Measurements from ENCODE around the gene NCF4. TPM values are rescaled to one million over a fixed set of nuclear protein-coding genes. Genes with fewer than 3 reads are reported as not detected.

Gene NCF4
- total and polyA plus RNA-seq, 3 donors from 2014 or later, result 2.7 to 7.1 (median 6.8) TPM

DNA sequence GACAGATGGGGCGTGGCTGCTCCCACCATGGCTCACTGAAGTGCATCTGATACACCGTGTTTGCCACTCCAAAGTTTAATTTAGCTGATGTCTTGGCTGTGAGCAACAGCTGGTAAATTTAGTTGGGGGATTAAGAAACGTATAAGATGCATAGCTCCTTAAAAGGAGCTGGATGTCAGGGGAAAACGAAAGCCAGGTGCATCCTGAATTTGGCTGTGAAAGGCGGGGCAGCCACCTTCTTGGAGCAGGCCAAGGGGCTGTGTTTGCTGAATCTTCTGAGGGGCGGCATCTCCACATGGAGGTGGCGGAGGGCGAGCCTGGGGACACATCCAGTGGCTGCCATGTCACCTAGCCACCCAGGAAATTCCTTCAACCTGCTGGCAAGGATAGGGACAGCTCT lies 20.7 kb upstream of the NCF4 start:
- TF ChIP-seq, protein P1, sequence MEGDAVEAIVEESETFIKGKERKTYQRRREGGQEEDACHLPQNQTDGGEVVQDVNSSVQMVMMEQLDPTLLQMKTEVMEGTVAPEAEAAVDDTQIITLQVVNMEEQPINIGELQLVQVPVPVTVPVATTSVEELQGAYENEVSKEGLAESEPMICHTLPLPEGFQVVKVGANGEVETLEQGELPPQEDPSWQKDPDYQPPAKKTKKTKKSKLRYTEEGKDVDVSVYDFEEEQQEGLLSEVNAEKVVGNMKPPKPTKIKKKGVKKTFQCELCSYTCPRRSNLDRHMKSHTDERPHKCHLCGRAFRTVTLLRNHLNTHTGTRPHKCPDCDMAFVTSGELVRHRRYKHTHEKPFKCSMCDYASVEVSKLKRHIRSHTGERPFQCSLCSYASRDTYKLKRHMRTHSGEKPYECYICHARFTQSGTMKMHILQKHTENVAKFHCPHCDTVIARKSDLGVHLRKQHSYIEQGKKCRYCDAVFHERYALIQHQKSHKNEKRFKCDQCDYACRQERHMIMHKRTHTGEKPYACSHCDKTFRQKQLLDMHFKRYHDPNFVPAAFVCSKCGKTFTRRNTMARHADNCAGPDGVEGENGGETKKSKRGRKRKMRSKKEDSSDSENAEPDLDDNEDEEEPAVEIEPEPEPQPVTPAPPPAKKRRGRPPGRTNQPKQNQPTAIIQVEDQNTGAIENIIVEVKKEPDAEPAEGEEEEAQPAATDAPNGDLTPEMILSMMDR (IDR thresholded peaks at IDR 0.05), result no peak
- TF ChIP-seq POLR2A (IDR thresholded peaks at IDR 0.05), result no peak
- no peak overlapping the region for H3K27ac ChIP-seq
- no peaks in the 10 kb centered on the region for H3K4me1 ChIP-seq
- DNase-seq, result no peak
- intact Hi-C loops (cut with DNase I; ENCODE audit: low total_unique reads), result no loop called here
- H3K36me3 ChIP-seq (ENCODE audit: low read depth, missing control alignments), result no peaks in the 10 kb centered on the region
- 82 to 83% methylated on average over 8 of the region's 8 CpGs for WGBS, 2 donors
- no peaks in the 10 kb centered on the region for H3K9me3 ChIP-seq
- H3K4me3 ChIP-seq, result no peak overlapping the region
- no peaks in the 10 kb centered on the region for H3K27me3 ChIP-seq

DNA sequence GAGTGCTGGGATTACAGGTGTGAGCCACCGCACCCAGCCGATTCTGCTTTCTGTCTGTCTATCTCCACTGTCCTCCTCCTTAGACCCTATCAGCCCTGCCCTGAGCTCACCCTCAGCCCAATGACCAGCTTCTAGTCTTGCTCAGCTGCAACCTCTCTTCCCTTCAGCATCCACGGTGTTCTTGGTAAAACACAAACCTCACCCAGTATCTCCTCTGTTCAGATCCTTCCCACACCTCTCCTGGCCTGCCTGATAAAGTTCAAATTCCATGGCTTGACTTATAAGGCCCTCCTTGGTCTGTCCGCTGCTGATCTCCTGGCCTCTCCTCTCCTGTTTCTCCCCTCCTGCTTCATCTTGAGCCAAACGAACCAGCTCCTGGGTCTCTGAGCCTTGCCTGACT lies 14.5 kb upstream of the NCF4 start:
- Histone ChIP-seq H3K27ac (no peak overlapping the region), H3K4me3 (no peak overlapping the region), H3K4me1 (no peaks in the 10 kb centered on the region), H3K27me3 (no peaks in the 10 kb centered on the region), H3K9me3 (no peaks in the 10 kb centered on the region), H3K36me3 (ENCODE audit: low read depth, missing control alignments) (no peaks in the 10 kb centered on the region)
- no peak for TF ChIP-seq POLR2A (IDR thresholded peaks at IDR 0.05)
- TF ChIP-seq, protein P1 (IDR thresholded peaks at IDR 0.05), result no peak
- no peak for DNase-seq
- 67 to 68% methylated on average over 5 of the region's 5 CpGs for WGBS, 2 donors
- intact Hi-C loops (cut with DNase I; ENCODE audit: low total_unique reads), result no loop called here

DNA sequence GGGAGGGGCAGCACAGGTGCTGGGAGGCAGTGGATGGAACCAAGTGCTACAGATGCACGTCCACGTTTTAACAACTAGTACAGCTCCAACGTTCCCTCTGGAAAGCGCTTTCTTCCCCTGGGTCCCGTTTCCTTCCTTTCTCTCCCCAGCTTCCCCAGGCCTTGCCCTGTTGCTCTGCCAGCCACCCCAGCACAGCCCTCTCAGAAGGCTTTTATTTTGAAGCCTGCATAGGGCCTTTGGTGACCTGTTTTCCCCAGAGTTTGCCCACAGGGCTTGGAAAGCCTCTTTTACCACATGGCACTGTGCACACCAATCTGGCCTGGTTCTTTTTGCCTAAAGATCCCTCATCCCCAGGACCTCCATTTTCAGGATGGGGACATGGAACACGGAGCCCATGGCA lies 13.9 kb upstream of the NCF4 start:
- Histone ChIP-seq H3K4me3 (no peak overlapping the region), H3K27ac (no peak overlapping the region), H3K36me3 (ENCODE audit: low read depth, missing control alignments) (no peaks in the 10 kb centered on the region), H3K9me3 (no peaks in the 10 kb centered on the region), H3K27me3 (no peaks in the 10 kb centered on the region), H3K4me1 (no peaks in the 10 kb centered on the region)
- DNase-seq, result no peak
- TF ChIP-seq, protein P1 (IDR thresholded peaks at IDR 0.05), result no peak
- TF ChIP-seq POLR2A (IDR thresholded peaks at IDR 0.05), result no peak
- intact Hi-C loops (cut with DNase I; ENCODE audit: low total_unique reads), result no loop called here
- WGBS, 2 donors, result 52 to 60% methylated on average over 6 of the region's 6 CpGs

DNA sequence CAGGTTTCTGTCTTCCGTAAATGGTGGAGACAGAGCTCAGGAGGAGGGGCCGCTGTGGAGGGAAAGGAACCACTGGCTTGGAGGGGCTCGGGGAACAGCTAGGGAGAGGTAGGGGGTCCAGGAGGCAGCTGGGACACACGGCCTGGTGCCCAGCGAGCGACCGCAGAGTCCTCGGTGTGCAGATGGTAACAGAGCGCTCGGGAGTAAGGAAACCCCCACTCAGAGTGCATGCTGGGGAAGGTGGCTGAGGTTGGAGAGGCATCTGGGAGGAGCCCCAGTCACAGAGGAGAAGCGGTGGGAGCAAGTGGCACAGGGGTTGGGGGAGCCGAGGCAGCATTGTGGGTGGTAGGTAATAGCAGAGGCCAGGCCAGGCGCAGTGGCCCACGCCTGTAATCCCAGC lies 10.8 kb upstream of the NCF4 start:
- H3K9me3 ChIP-seq, result no peaks in the 10 kb centered on the region
- no peak overlapping the region for H3K27ac ChIP-seq
- no peaks in the 10 kb centered on the region for H3K36me3 ChIP-seq (ENCODE audit: low read depth, missing control alignments)
- H3K4me1 ChIP-seq, result no peaks in the 10 kb centered on the region
- WGBS, 2 donors, result 66 to 68% methylated on average over 14 of the region's 14 CpGs
- no peak for DNase-seq
- no peak overlapping the region for H3K4me3 ChIP-seq
- intact Hi-C loops (cut with DNase I; ENCODE audit: low total_unique reads), result no loop called here
- TF ChIP-seq, protein P1 (IDR thresholded peaks at IDR 0.05), result no peak
- no peaks in the 10 kb centered on the region for H3K27me3 ChIP-seq

DNA sequence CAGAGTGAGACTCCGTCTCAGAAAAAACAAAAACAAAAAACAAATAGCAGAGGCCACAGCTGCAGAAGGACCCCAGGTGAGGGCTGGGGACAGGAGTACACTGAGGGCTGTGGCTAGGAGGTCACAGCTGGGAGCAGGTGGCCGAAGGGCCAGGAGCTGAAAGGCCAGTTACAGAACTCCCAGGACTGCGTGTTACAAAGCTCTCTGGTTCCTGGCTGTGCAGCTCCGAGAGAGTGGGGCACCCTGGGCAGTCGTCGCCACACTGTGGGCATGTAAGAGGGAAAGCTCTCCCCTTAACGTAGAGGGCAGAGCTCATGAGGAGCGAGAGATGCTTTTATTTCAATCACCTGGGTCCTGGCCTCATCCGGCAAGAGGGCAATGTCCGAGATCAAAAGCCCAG lies 10.1 kb upstream of the NCF4 start:
- Histone ChIP-seq H3K27me3 (no peaks in the 10 kb centered on the region), H3K27ac (no peak overlapping the region), H3K36me3 (ENCODE audit: low read depth, missing control alignments) (no peaks in the 10 kb centered on the region), H3K4me3 (no peak overlapping the region), H3K9me3 (no peaks in the 10 kb centered on the region), H3K4me1 (no peaks in the 10 kb centered on the region)
- TF ChIP-seq, protein P1 (IDR thresholded peaks at IDR 0.05), result no peak
- no peak for TF ChIP-seq POLR2A (IDR thresholded peaks at IDR 0.05)
- 76 to 89% methylated on average over 10 of the region's 10 CpGs for WGBS, 2 donors
- intact Hi-C loops (cut with DNase I; ENCODE audit: low total_unique reads), result no loop called here
- DNase-seq, result no peak
